WERI-Rb-1 (cell line): ENCODE data around the gene ERMN.
"Not testable (repeated sequence)": the region's sequence is repeated elsewhere in the genome, so short reads cannot be mapped to it uniquely, and the experiment has no call there.

Experiments
- DNase-seq: peaks from one replicate; pipeline ENCODE4 v3.0.0-alpha.2; 2020
- H3K27ac ChIP-seq: fragments of 250-450 bp; sonication (Bioruptor Pico); 2 replicates; pipeline ENCODE4 v1.5.1; 2020; ENCODE audit warnings: mild to moderate bottlenecking, moderate library complexity
- H3K27me3 ChIP-seq: fragments of 250-450 bp; sonication (Bioruptor Pico); 2 replicates; pipeline ENCODE4 v1.5.1; 2021; ENCODE audit warnings: mild to moderate bottlenecking, low read depth, moderate library complexity; ENCODE audit not compliant: insufficient read depth, severe bottlenecking
- H3K36me3 ChIP-seq: fragments of 250-450 bp; sonication (Bioruptor Pico); 2 replicates; pipeline ENCODE4 v1.5.1; 2020; ENCODE audit warnings: mild to moderate bottlenecking, moderate library complexity
- H3K4me3 ChIP-seq: 2 replicates; pipeline ENCODE4 v1.5.1; 2011; ENCODE audit warnings: low read depth, mild to moderate bottlenecking, control low read depth, low read length
- H3K9me3 ChIP-seq: fragments of 250-450 bp; sonication (Bioruptor Pico); 2 replicates; pipeline ENCODE4 v1.5.1; 2021; ENCODE audit warnings: mild to moderate bottlenecking, moderate library complexity; ENCODE audit not compliant: severe bottlenecking
- TF ChIP-seq, protein P1 (sequence below): IDR thresholded peaks from 2 replicates; pipeline ENCODE4 v1.5.1; 2011; ENCODE audit warnings: low read depth, mild to moderate bottlenecking, control low read depth, inconsistent platforms, low read length

The ERMN gene, protein sequence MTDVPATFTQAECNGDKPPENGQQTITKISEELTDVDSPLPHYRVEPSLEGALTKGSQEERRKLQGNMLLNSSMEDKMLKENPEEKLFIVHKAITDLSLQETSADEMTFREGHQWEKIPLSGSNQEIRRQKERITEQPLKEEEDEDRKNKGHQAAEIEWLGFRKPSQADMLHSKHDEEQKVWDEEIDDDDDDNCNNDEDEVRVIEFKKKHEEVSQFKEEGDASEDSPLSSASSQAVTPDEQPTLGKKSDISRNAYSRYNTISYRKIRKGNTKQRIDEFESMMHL

DNA sequence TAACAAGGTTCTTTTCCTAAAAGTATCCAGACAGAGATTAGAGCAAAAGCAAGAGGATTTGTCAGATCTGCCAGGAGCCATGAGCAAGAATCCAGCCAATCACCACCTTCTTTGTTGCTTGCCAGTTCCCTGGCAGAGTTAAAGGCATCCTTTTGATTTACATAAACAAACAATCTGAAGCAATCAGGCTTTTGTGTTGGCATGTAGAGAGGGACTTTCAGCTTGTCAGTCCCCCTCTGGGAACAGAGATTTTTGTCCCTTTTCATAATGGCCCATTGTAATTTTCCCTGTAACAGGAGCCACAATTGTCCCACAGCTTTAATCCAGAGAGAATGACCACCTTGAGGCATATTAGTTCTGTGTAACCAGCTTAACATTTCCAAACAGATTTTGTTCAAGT is at the start of gene ERMN:
ERMN (minus strand) TSS at position 39 of the 400 bp plus-strand sequence. CDS start 182 bp downstream, outside the sequence.
- TF ChIP-seq, protein P1, sequence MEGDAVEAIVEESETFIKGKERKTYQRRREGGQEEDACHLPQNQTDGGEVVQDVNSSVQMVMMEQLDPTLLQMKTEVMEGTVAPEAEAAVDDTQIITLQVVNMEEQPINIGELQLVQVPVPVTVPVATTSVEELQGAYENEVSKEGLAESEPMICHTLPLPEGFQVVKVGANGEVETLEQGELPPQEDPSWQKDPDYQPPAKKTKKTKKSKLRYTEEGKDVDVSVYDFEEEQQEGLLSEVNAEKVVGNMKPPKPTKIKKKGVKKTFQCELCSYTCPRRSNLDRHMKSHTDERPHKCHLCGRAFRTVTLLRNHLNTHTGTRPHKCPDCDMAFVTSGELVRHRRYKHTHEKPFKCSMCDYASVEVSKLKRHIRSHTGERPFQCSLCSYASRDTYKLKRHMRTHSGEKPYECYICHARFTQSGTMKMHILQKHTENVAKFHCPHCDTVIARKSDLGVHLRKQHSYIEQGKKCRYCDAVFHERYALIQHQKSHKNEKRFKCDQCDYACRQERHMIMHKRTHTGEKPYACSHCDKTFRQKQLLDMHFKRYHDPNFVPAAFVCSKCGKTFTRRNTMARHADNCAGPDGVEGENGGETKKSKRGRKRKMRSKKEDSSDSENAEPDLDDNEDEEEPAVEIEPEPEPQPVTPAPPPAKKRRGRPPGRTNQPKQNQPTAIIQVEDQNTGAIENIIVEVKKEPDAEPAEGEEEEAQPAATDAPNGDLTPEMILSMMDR: no peak
- H3K9me3 ChIP-seq: no peaks in the 10 kb centered on the region
- peak within 1 kb of the TSS; percentile 69 for H3K27ac ChIP-seq
- H3K36me3 ChIP-seq: no peaks in the 10 kb centered on the region
- no peak for DNase-seq
- no peak within 1 kb of the TSS for H3K4me3 ChIP-seq
- H3K27me3 ChIP-seq: no peaks in the 10 kb centered on the region

DNA sequence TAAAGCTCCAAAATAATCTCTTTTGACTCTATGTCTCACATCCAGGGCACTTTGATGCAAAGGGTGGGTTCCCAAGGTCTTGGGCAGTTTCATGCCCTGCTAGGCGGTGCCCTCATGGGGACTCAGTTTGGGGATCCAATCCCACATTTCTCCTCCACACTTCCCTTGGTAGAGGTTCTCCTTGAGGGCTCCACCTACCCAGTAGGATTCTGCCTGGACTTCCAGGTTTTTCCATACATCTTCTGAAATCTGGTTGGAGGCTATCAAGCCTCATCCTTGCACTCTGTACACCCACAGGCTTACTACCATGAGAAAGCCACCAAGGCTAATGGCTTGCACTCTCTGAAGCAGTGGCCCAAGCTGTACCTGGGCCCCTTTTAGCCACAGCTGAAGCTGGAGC is 49.8 kb upstream of the ERMN start:
- Histone ChIP-seq H3K4me3 (no peak overlapping the region), H3K9me3 (peaks cover 7% of the 10 kb centered on the region), H3K27me3 (no peaks in the 10 kb centered on the region), H3K36me3 (no peaks in the 10 kb centered on the region), H3K27ac (no peak overlapping the region)
- no peak for DNase-seq
- TF ChIP-seq, protein P1: no peak

DNA sequence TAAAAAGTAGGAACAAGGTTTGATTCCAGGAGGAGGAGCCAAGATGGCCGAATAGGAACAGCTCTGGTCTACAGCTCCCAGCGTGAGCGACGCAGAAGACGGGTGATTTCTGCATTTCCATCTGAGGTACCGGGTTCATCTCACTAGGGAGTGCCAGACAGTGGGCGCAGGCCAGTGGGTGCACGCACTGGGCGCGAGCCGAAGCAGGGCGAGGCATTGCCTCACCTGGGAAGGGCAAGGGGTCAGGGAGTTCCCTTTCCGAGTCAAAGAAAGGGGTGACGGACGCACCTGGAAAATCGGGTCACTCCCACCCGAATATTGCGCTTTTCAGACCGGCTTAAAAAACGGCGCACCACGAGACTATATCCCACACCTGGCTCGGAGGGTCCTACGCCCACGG is 42.9 kb upstream of the ERMN start:
- not testable (repeated sequence) for H3K27ac ChIP-seq

DNA sequence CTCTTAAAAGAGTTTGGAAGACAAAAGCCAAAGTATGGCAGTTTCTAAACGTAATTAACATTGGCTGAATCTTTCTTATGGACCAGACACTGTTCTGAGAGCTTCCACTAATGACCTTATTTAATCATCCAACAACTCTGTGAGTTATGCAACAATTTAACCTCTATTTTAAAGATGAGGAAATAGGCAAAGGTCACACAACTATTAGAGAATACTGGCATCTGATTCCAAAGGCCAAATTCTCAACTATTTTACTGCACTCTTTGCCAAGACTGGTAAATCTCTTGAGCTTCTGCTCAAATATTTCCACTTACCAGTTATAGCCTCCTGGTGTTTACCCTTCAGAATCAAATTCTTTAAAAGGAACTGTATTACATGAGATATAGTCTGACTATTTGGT is 42.1 kb upstream of the ERMN start:
- TF ChIP-seq, protein P1: no peak
- no peaks in the 10 kb centered on the region for H3K27me3 ChIP-seq
- H3K9me3 ChIP-seq: no peaks in the 10 kb centered on the region
- no peaks in the 10 kb centered on the region for H3K36me3 ChIP-seq
- no peak overlapping the region for H3K27ac ChIP-seq
- DNase-seq: no peak
- H3K4me3 ChIP-seq: no peak overlapping the region

More for the DNA sequence above, 42.9 kb upstream of the ERMN start:
- H3K9me3 ChIP-seq, H3K4me3 ChIP-seq, H3K27me3 ChIP-seq, H3K36me3 ChIP-seq, DNase-seq: not testable (repeated sequence)

DNA sequence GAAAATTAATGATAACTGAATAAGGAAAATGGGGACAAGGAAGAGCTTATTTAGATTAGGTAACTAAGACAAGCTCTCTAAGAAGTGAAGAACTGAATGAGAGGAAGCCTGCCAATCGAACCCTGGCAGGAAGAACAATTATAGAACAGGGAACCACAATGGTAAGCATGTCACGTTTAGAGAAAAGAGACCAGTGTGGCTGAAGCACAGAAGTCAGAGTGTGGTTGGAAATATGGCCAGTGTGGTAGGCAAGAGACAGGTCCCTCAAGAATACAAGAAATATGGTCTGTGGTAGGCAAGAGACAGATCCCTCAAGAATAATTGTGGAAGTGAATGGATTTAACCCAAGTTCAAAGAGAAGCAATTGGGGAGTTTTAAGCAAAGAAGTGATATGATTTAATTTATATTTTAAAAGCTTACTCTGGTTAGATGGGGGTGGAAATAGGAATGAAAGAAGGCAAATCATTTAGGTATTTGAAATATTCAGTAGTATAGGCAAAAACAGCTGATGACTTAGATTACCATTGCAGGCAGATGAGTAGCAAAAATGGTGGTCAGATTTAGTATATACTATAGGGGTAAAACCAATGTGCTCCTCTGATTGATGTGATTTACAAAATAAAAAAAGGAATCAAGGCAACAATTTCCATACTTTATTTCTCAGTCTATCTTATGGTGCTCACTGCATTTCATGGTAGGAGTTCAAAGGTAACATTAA is 38.8 kb upstream of the ERMN start:
- TF ChIP-seq, protein P1: no peak
- no peak for DNase-seq
- no peaks in the 10 kb centered on the region for H3K36me3 ChIP-seq
- H3K27me3 ChIP-seq: no peaks in the 10 kb centered on the region
- peaks cover 6% of the 10 kb centered on the region for H3K9me3 ChIP-seq
- H3K4me3 ChIP-seq: no peak overlapping the region
- H3K27ac ChIP-seq: no peak overlapping the region

DNA sequence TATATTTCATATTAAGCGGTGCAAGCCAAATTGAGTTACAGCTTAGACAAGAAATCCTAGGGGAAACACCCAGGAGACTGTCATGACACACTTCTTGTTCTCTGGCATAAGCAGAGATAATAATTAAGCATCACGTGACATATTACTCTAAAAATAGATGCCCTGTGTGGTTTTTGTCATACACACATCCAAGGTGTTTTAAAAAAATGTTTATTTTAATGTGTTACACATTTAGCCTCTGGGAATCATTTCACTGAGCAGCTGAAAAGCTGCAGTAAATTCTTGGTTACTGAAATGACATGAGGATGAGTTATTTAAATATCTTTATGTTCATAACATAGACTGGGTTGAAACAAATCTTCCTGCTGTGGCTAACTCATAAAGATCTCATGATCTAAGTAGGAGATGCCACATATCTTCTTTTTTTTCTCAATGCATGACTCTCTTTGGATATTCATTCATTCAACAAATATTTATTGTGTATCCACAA is 38.0 kb upstream of the ERMN start:
- Histone ChIP-seq H3K27ac (no peak overlapping the region), H3K27me3 (no peaks in the 10 kb centered on the region), H3K9me3 (peaks cover 6% of the 10 kb centered on the region), H3K4me3 (no peak overlapping the region), H3K36me3 (no peaks in the 10 kb centered on the region)
- no peak for DNase-seq
- TF ChIP-seq, protein P1: no peak
